HEK293 (cell line): ENCODE data around the gene AIFM1.
A peak's percentile ranks its signal among the peaks of the same experiment; 100 is the strongest.

Source experiments
- BCL11A ChIP-seq: fragments of 450-650 bp; formaldehyde crosslinking; IDR thresholded peaks from 2 replicates; pipeline ENCODE4 v1.5.1; 2016; ENCODE audit warnings: low read depth, missing biosample characterization, missing genetic modification characterization
- CTCF ChIP-seq: fragments of 450-650 bp; formaldehyde crosslinking; IDR thresholded peaks from 2 replicates; pipeline ENCODE4 v1.5.1; 2016; ENCODE audit warnings: missing biosample characterization, missing genetic modification characterization
- EGR2 ChIP-seq: fragments of 450-650 bp; formaldehyde crosslinking; IDR thresholded peaks from 2 replicates; pipeline ENCODE4 v1.5.1; 2016; ENCODE audit warnings: low read depth, missing biosample characterization, missing genetic modification characterization
- GFI1B ChIP-seq: fragments of 450-650 bp; formaldehyde crosslinking; IDR thresholded peaks from 2 replicates; pipeline ENCODE4 v1.5.1; 2016; ENCODE audit warnings: missing biosample characterization, missing genetic modification characterization
- GLI2 ChIP-seq: fragments of 450-650 bp; formaldehyde crosslinking; IDR thresholded peaks from 2 replicates; pipeline ENCODE4; 2017; ENCODE audit warnings: missing biosample characterization, missing genetic modification characterization, low read depth, borderline replicate concordance
- GLIS2 ChIP-seq: fragments of 450-650 bp; formaldehyde crosslinking; IDR thresholded peaks from 2 replicates; pipeline ENCODE4 v1.5.1; 2016; ENCODE audit warnings: missing biosample characterization, missing genetic modification characterization
- KLF10 ChIP-seq: fragments of 450-650 bp; IDR thresholded peaks from 2 replicates; pipeline ENCODE4 v1.5.1; 2018; ENCODE audit warnings: missing biosample characterization, mild to moderate bottlenecking, missing genetic modification characterization
- PRDM1 ChIP-seq: fragments of 450-650 bp; formaldehyde crosslinking; IDR thresholded peaks from 2 replicates; pipeline ENCODE4; 2016; ENCODE audit warnings: missing biosample characterization, missing genetic modification characterization
- SCRT1 ChIP-seq: fragments of 450-650 bp; formaldehyde crosslinking; IDR thresholded peaks from 2 replicates; pipeline ENCODE4 v1.5.1; 2016; ENCODE audit warnings: missing biosample characterization, missing genetic modification characterization, borderline replicate concordance
- TRIM28 ChIP-seq: IDR thresholded peaks from 2 replicates; pipeline ENCODE4 v1.6.1; 2011; ENCODE audit warnings: low read length, control low read depth, borderline replicate concordance
- ZBTB10 ChIP-seq: fragments of 450-650 bp; formaldehyde crosslinking; IDR thresholded peaks from 2 replicates; pipeline ENCODE4 v1.5.1; 2016; ENCODE audit warnings: missing biosample characterization, missing genetic modification characterization
- ZBTB26 ChIP-seq: fragments of 450-650 bp; formaldehyde crosslinking; optimal IDR thresholded peaks from 2 replicates; pipeline ENCODE3; 2016; ENCODE audit warnings: missing biosample characterization, mild to moderate bottlenecking, missing genetic modification characterization
- ZFP3 ChIP-seq: fragments of 450-650 bp; formaldehyde crosslinking; IDR thresholded peaks from 2 replicates; pipeline ENCODE4 v1.5.1; 2016; ENCODE audit warnings: low read depth, missing biosample characterization, missing genetic modification characterization
- ZNF169 ChIP-seq: fragments of 450-650 bp; formaldehyde crosslinking; IDR thresholded peaks from 2 replicates; pipeline ENCODE4 v1.5.1; 2016; ENCODE audit warnings: missing biosample characterization, missing genetic modification characterization
- ZNF175 ChIP-seq: fragments of 450-650 bp; formaldehyde crosslinking; IDR thresholded peaks from 2 replicates; pipeline ENCODE4 v1.5.1; 2016; ENCODE audit warnings: missing biosample characterization, missing genetic modification characterization
- ZNF2 ChIP-seq: fragments of 450-650 bp; formaldehyde crosslinking; IDR thresholded peaks from 2 replicates; pipeline ENCODE4 v1.5.1; 2016; ENCODE audit warnings: missing biosample characterization, missing genetic modification characterization
- ZNF341 ChIP-seq: fragments of 450-650 bp; formaldehyde crosslinking; IDR thresholded peaks from 2 replicates; pipeline ENCODE4; 2016; ENCODE audit warnings: low read depth, missing biosample characterization, missing genetic modification characterization
- ZNF354C ChIP-seq: fragments of 450-650 bp; formaldehyde crosslinking; IDR thresholded peaks from 2 replicates; pipeline ENCODE4 v1.5.1; 2016; ENCODE audit warnings: missing biosample characterization, missing genetic modification characterization, low read depth, borderline replicate concordance
- ZNF449 ChIP-seq: fragments of 450-650 bp; formaldehyde crosslinking; IDR thresholded peaks from 2 replicates; pipeline ENCODE4 v1.5.1; 2017; ENCODE audit warnings: missing biosample characterization, mild to moderate bottlenecking, missing genetic modification characterization, moderate library complexity
- ZNF510 ChIP-seq: fragments of 450-650 bp; formaldehyde crosslinking; IDR thresholded peaks from 2 replicates; pipeline ENCODE4 v1.5.1; 2018; ENCODE audit warnings: mild to moderate bottlenecking, missing genetic modification characterization, missing biosample characterization; ENCODE audit not compliant: insufficient replicate concordance
- ZNF518A ChIP-seq: fragments of 450-650 bp; formaldehyde crosslinking; conservative IDR thresholded peaks from 2 replicates; pipeline ENCODE4 v1.5.1; 2016; ENCODE audit warnings: low read depth, missing biosample characterization, missing genetic modification characterization
- ZNF530 ChIP-seq: fragments of 450-650 bp; formaldehyde crosslinking; IDR thresholded peaks from 2 replicates; pipeline ENCODE4 v1.5.1; 2016; ENCODE audit warnings: low read depth, missing biosample characterization, missing genetic modification characterization
- ZNF548 ChIP-seq: fragments of 450-650 bp; formaldehyde crosslinking; IDR thresholded peaks from 2 replicates; pipeline ENCODE4 v1.5.1; 2016; ENCODE audit warnings: missing biosample characterization, missing genetic modification characterization
- ZNF580 ChIP-seq: fragments of 450-650 bp; formaldehyde crosslinking; IDR thresholded peaks from 2 replicates; pipeline ENCODE4 v1.5.1; 2016; ENCODE audit warnings: missing biosample characterization, missing genetic modification characterization
- ZNF585B ChIP-seq: fragments of 450-650 bp; formaldehyde crosslinking; IDR thresholded peaks from 2 replicates; pipeline ENCODE4 v1.5.1; 2016; ENCODE audit warnings: missing biosample characterization, missing genetic modification characterization
- ZNF660 ChIP-seq: fragments of 450-650 bp; IDR thresholded peaks from 2 replicates; pipeline ENCODE4 v1.5.1; 2018; ENCODE audit warnings: missing biosample characterization, mild to moderate bottlenecking, missing genetic modification characterization
- ZSCAN16 ChIP-seq: fragments of 450-650 bp; formaldehyde crosslinking; IDR thresholded peaks from 2 replicates; pipeline ENCODE4 v1.5.1; 2016; ENCODE audit warnings: missing biosample characterization, missing genetic modification characterization

AIFM1 gene

GRCh38 chrX:130108647-130109428 lies 56.8 kb downstream of the AIFM1 start (continued):
- TF ChIP-seq ZNF449 (tag by site-specific recombination) (no peak), GLI2 (tag by site-specific recombination) (no peak), ZNF354C (tag by site-specific recombination) (no peak), ZNF585B (tag by site-specific recombination) (no peak), CTCF (tag by site-specific recombination) (peak; percentile 36), GFI1B (tag by site-specific recombination) (no peak), ZBTB26 (tag by site-specific recombination) (no peak), ZNF175 (tag by site-specific recombination) (no peak), ZFP3 (no peak), ZNF518A (tag by site-specific recombination) (no peak), ZNF530 (tag by site-specific recombination) (no peak), TRIM28 (no peak), ZSCAN16 (tag by site-specific recombination) (no peak), BCL11A (no peak), ZNF169 (tag by site-specific recombination) (no peak), EGR2 (tag by site-specific recombination) (no peak), KLF10 (tag by site-specific recombination) (peak; percentile 73), SCRT1 (tag by site-specific recombination) (no peak), ZNF2 (tag by site-specific recombination) (no peak), ZNF660 (tag by site-specific recombination) (no peak), ZNF580 (no peak), GLIS2 (peak; percentile 44), PRDM1 (tag by site-specific recombination) (no peak), ZNF510 (no peak), ZNF341 (tag by site-specific recombination) (no peak), ZNF548 (tag by site-specific recombination) (no peak), ZBTB10 (tag by site-specific recombination) (no peak)
